HEK293 (cell line): ENCODE results near the gene MLH3.

Experiments
- CTCF ChIA-PET: fragments of 350-600 bp; formaldehyde crosslinking; extraction: SDS; loops from one replicate; lab custom pipeline; 2021; ENCODE audit warnings: antibody characterized with exemption; lab: Yijun Ruan, JAX
- POLR2A ChIA-PET: fragments of 300-600 bp; formaldehyde crosslinking; extraction: SDS; loops from one replicate; lab custom pipeline; 2020; ENCODE audit warnings: antibody characterized with exemption, inconsistent platforms; lab: Yijun Ruan, JAX
- H3K27ac ChIP-seq: fragments of 200-500 bp; sonication (Bioruptor generic); 2 replicates; pipeline ENCODE4 v1.5.1; 2014; ENCODE audit warnings: low read depth, low read length, control low read depth, inconsistent platforms; ENCODE audit errors: extremely low read depth
- H3K36me3 ChIP-seq, 2 experiments: fragments of 200-500 bp in 1 of 2; sonication (Bioruptor generic) in 1 of 2; 1 replicate in 1 of 2; 2 replicates in 1 of 2; pipeline ENCODE4 v1.5.1; 2014 to 2017; ENCODE audit warnings: inconsistent platforms in 2 of 2, low read length in 2 of 2; ENCODE audit not compliant: control insufficient read depth in 2 of 2, insufficient read depth in 1 of 2
- H3K4me1 ChIP-seq: fragments of 200-500 bp; sonication (Bioruptor generic); 2 replicates; pipeline ENCODE4 v1.5.1; 2014; ENCODE audit warnings: mild to moderate bottlenecking, low read length, inconsistent platforms; ENCODE audit not compliant: control insufficient read depth, insufficient read depth
- H3K4me3 ChIP-seq: 2 replicates; pipeline ENCODE4 v1.5.1; 2011; ENCODE audit warnings: low read depth, mild to moderate bottlenecking, control low read depth, low read length, moderate library complexity
- H3K9me3 ChIP-seq: fragments of 200-500 bp; sonication (Bioruptor generic); 2 replicates; pipeline ENCODE4 v1.5.1; 2014; ENCODE audit warnings: low read depth, low read length, inconsistent platforms; ENCODE audit not compliant: control insufficient read depth, insufficient read depth
- AEBP2 ChIP-seq: fragments of 450-650 bp; formaldehyde crosslinking; IDR thresholded peaks from 2 replicates; pipeline ENCODE4 v1.5.1; 2016; ENCODE audit warnings: missing biosample characterization, missing genetic modification characterization, borderline replicate concordance
- ATF2 ChIP-seq: fragments of 450-650 bp; formaldehyde crosslinking; IDR thresholded peaks from 2 replicates; pipeline ENCODE4 v1.5.1; 2016; ENCODE audit warnings: missing biosample characterization, missing genetic modification characterization, low read depth
- KLF16 ChIP-seq: fragments of 450-650 bp; formaldehyde crosslinking; IDR thresholded peaks from 2 replicates; pipeline ENCODE4 v1.5.1; 2017; ENCODE audit warnings: missing biosample characterization, missing genetic modification characterization
- KLF17 ChIP-seq: fragments of 450-650 bp; formaldehyde crosslinking; IDR thresholded peaks from 2 replicates; pipeline ENCODE4 v1.5.1; 2016; ENCODE audit warnings: missing biosample characterization, missing genetic modification characterization
- KLF9 ChIP-seq: fragments of 450-650 bp; formaldehyde crosslinking; IDR thresholded peaks from 2 replicates; pipeline ENCODE4 v1.5.1; 2016; ENCODE audit warnings: missing biosample characterization, missing genetic modification characterization, low read depth
- MZF1 ChIP-seq: fragments of 450-650 bp; formaldehyde crosslinking; IDR thresholded peaks from 2 replicates; pipeline ENCODE4 v1.5.1; 2017; ENCODE audit warnings: missing biosample characterization, missing genetic modification characterization, borderline replicate concordance
- SP7 ChIP-seq: fragments of 450-650 bp; formaldehyde crosslinking; IDR thresholded peaks from 2 replicates; pipeline ENCODE4 v1.5.1; 2016; ENCODE audit warnings: missing biosample characterization, missing genetic modification characterization
- TRIM28 ChIP-seq: IDR thresholded peaks from 2 replicates; pipeline ENCODE4 v1.6.1; 2011; ENCODE audit warnings: low read length, control low read depth, borderline replicate concordance
- ZBTB1 ChIP-seq: fragments of 450-650 bp; formaldehyde crosslinking; IDR thresholded peaks from 2 replicates; pipeline ENCODE4 v1.5.1; 2016; ENCODE audit warnings: missing biosample characterization, missing genetic modification characterization
- ZBTB20 ChIP-seq: fragments of 450-650 bp; formaldehyde crosslinking; IDR thresholded peaks from 2 replicates; pipeline ENCODE4 v1.5.1; 2016; ENCODE audit warnings: missing biosample characterization, missing genetic modification characterization
- ZBTB44 ChIP-seq: fragments of 450-650 bp; IDR thresholded peaks from 2 replicates; pipeline ENCODE4 v1.5.1; 2018; ENCODE audit warnings: missing biosample characterization, mild to moderate bottlenecking, missing genetic modification characterization
- ZBTB8A ChIP-seq: fragments of 450-650 bp; formaldehyde crosslinking; IDR thresholded peaks from 2 replicates; pipeline ENCODE4 v1.5.1; 2016; ENCODE audit warnings: missing biosample characterization, missing genetic modification characterization
- ZIC2 ChIP-seq: fragments of 450-650 bp; formaldehyde crosslinking; IDR thresholded peaks from 2 replicates; pipeline ENCODE4 v1.5.1; 2016; ENCODE audit warnings: missing biosample characterization, missing genetic modification characterization
- ZNF121 ChIP-seq: fragments of 450-650 bp; formaldehyde crosslinking; IDR thresholded peaks from 2 replicates; pipeline ENCODE4 v1.5.1; 2016; ENCODE audit warnings: missing biosample characterization, missing genetic modification characterization
- ZNF169 ChIP-seq: fragments of 450-650 bp; formaldehyde crosslinking; IDR thresholded peaks from 2 replicates; pipeline ENCODE4 v1.5.1; 2016; ENCODE audit warnings: missing biosample characterization, missing genetic modification characterization
- ZNF174 ChIP-seq: fragments of 450-650 bp; formaldehyde crosslinking; IDR thresholded peaks from 2 replicates; pipeline ENCODE4 v1.5.0; 2017; ENCODE audit warnings: missing biosample characterization, mild to moderate bottlenecking, missing genetic modification characterization
- ZNF19 ChIP-seq: fragments of 450-650 bp; formaldehyde crosslinking; IDR thresholded peaks from 2 replicates; pipeline ENCODE4; 2016; ENCODE audit warnings: missing biosample characterization, missing genetic modification characterization, low read depth
- ZNF266 ChIP-seq: fragments of 450-650 bp; formaldehyde crosslinking; IDR thresholded peaks from 2 replicates; pipeline ENCODE4 v1.5.1; 2016; ENCODE audit warnings: missing biosample characterization, missing genetic modification characterization, low read depth
- ZNF274 ChIP-seq, 2 experiments: fragments of 200-500 bp in 1 of 2; fragments of 450-650 bp in 1 of 2; sonication (Bioruptor generic) in 1 of 2; formaldehyde crosslinking in 1 of 2; IDR thresholded peaks; 2 replicates each; pipeline versions ENCODE4 v1.5.1 to v1.6.1; 2014 to 2016; ENCODE audit warnings: borderline replicate concordance in 1 of 2, inconsistent platforms in 1 of 2, low read length in 1 of 2, missing biosample characterization in 1 of 2, missing genetic modification characterization in 1 of 2
- ZNF488 ChIP-seq: fragments of 450-650 bp; formaldehyde crosslinking; IDR thresholded peaks from 2 replicates; pipeline ENCODE4 v1.5.1; 2016; ENCODE audit warnings: missing biosample characterization, missing genetic modification characterization
- ZNF514 ChIP-seq: fragments of 450-650 bp; formaldehyde crosslinking; IDR thresholded peaks from 2 replicates; pipeline ENCODE4 v1.5.1; 2016; ENCODE audit warnings: missing biosample characterization, missing genetic modification characterization
- ZNF530 ChIP-seq: fragments of 450-650 bp; formaldehyde crosslinking; IDR thresholded peaks from 2 replicates; pipeline ENCODE4 v1.5.1; 2016; ENCODE audit warnings: low read depth, missing biosample characterization, missing genetic modification characterization
- ZNF560 ChIP-seq: fragments of 450-650 bp; formaldehyde crosslinking; IDR thresholded peaks from 2 replicates; pipeline ENCODE4 v1.5.1; 2017; ENCODE audit warnings: missing biosample characterization, missing genetic modification characterization, borderline replicate concordance
- ZNF561 ChIP-seq: fragments of 450-650 bp; IDR thresholded peaks from 2 replicates; pipeline ENCODE4 v1.5.1; 2018; ENCODE audit warnings: missing biosample characterization, missing genetic modification characterization, borderline replicate concordance
- ZNF610 ChIP-seq: fragments of 450-650 bp; formaldehyde crosslinking; IDR thresholded peaks from 2 replicates; pipeline ENCODE4 v1.5.1; 2016; ENCODE audit warnings: missing biosample characterization, missing genetic modification characterization, borderline replicate concordance
- ZNF621 ChIP-seq: fragments of 450-650 bp; formaldehyde crosslinking; IDR thresholded peaks from 2 replicates; pipeline ENCODE4 v1.5.1; 2017; ENCODE audit warnings: missing biosample characterization, missing genetic modification characterization
- ZNF791 ChIP-seq: fragments of 450-650 bp; formaldehyde crosslinking; IDR thresholded peaks from 2 replicates; pipeline ENCODE4 v1.5.1; 2016; ENCODE audit warnings: missing biosample characterization, missing genetic modification characterization
- ZSCAN4 ChIP-seq: fragments of 450-650 bp; formaldehyde crosslinking; IDR thresholded peaks from 2 replicates; pipeline ENCODE4 v1.5.1; 2017; ENCODE audit warnings: missing biosample characterization, missing genetic modification characterization
- ZXDB ChIP-seq: fragments of 450-650 bp; formaldehyde crosslinking; IDR thresholded peaks from 2 replicates; pipeline ENCODE4 v1.5.1; 2016; ENCODE audit warnings: missing biosample characterization, missing genetic modification characterization

MLH3 gene

GRCh38 chr14:75015496-75015895 is 35.8 kb downstream of the MLH3 start:
- Histone ChIP-seq H3K9me3 (no peaks in the 10 kb centered on the region), H3K4me3 (no peak overlapping the region), H3K4me1 (no peaks in the 10 kb centered on the region), H3K36me3 (peaks cover 58 to 72% of the 10 kb centered on the region in 2 experiments), H3K27ac (no peak overlapping the region)
- POLR2A ChIA-PET = no interaction called here
- TF ChIP-seq ZNF488 (tag by site-specific recombination) = no peak
- TF ChIP-seq ZNF19 (tag by site-specific recombination) = no peak
- TF ChIP-seq ZNF266 (tag by site-specific recombination) = no peak
- no peak for TF ChIP-seq KLF9
- no peak for TF ChIP-seq ZNF560 (tag by site-specific recombination)
- no peak for TF ChIP-seq ZBTB20 (tag by site-specific recombination)
- no peak for TF ChIP-seq ZNF621
- TF ChIP-seq ZNF610 (tag by site-specific recombination) = no peak
- no peak for TF ChIP-seq ZBTB44 (tag by site-specific recombination)
- no peak for TF ChIP-seq KLF16 (tag by site-specific recombination)
- no peak for TF ChIP-seq ZXDB
- no peak for TF ChIP-seq ZNF274 (IDR thresholded peaks at IDR 0.05; ENCODE audit: low read length)
- no peak for TF ChIP-seq ZNF274 (tag by site-specific recombination; IDR thresholded peaks at IDR 0.05; ENCODE audit: borderline replicate concordance)
- TF ChIP-seq SP7 (tag by site-specific recombination) = no peak
- no peak for TF ChIP-seq ZNF121
- no peak for TF ChIP-seq ZNF561
- TF ChIP-seq ZNF791 (tag by site-specific recombination) = no peak
- no peak for TF ChIP-seq AEBP2
- no peak for TF ChIP-seq ZNF174 (tag by site-specific recombination)
- CTCF ChIA-PET = interaction anchor here (1.0 kb wide), 2 partner anchors 8 to 12 kb away, joined by 3 to 4 read pairs; no protein-coding TSS in a partner anchor

- H3K4me1 ChIP-seq = no peaks in the 10 kb centered on the region
- H3K9me3 ChIP-seq = no peaks in the 10 kb centered on the region
- H3K4me3 ChIP-seq = no peak overlapping the region
- H3K27ac ChIP-seq = no peak overlapping the region
- H3K36me3 ChIP-seq = peaks cover 55 to 81% of the 10 kb centered on the region in 2 experiments
- ChIA-PET CTCF (interaction anchor here (0.7 to 2.3 kb wide), 3 partner anchors 31 to 75 kb away, joined by 3 to 5 read pairs (median 3); no protein-coding TSS in a partner anchor), POLR2A (no interaction called here)
- no peak for TF ChIP-seq ZNF530 (tag by site-specific recombination)
- TF ChIP-seq ZSCAN4 (tag by site-specific recombination) = no peak
- no peak for TF ChIP-seq ZIC2 (tag by site-specific recombination)
- no peak for TF ChIP-seq ZNF514 (tag by site-specific recombination)
- TF ChIP-seq ATF2 = no peak
- TF ChIP-seq KLF17 = no peak
- no peak for TF ChIP-seq ZBTB1 (tag by site-specific recombination)
- TF ChIP-seq ZNF169 (tag by site-specific recombination) = no peak
- no peak for TF ChIP-seq MZF1 (tag by site-specific recombination)
- TF ChIP-seq TRIM28 = no peak
- TF ChIP-seq ZBTB8A (tag by site-specific recombination) = no peak
- TF ChIP-seq ZXDB = no peak
- TF ChIP-seq ZNF560 (tag by site-specific recombination) = no peak
Measured at GRCh38 chr14:75013290-75013689, 38.0 kb downstream of the MLH3 start.
